ENCODE data around the gene PTPN6.

PTPN6 gene

DNA sequence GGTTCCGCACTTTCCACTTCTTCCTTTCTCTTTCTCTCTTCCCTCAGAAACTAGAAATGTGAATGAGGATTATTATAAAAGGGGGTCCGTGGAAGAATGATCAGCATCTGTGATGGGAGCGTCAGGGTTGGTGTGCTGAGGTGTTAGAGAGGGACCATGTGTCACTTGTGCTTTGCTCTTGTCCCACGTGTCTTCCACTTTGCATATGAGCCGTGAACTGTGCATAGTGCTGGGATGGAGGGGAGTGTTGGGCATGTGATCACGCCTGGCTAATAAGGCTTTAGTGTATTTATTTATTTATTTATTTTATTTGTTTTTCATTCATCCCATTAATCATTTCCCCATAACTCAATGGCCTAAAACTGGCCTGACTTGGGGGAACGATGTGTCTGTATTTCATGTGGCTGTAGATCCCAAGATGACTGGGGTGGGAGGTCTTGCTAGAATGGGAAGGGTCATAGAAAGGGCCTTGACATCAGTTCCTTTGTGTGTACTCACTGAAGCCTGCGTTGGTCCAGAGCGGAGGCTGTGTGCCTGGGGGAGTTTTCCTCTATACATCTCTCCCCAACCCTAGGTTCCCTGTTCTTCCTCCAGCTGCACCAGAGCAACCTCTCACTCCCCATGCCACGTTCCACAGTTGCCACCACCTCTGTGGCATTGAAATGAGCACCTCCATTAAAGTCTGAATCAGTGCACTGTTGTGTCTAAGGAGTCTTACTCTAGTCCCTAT, 28.0 kb upstream of the PTPN6 start:
- no peak for DNase-seq

GRCh38 chr12:6923851-6924250, 27.3 kb upstream of the PTPN6 start:
- DNase-seq, result no peak

DNA sequence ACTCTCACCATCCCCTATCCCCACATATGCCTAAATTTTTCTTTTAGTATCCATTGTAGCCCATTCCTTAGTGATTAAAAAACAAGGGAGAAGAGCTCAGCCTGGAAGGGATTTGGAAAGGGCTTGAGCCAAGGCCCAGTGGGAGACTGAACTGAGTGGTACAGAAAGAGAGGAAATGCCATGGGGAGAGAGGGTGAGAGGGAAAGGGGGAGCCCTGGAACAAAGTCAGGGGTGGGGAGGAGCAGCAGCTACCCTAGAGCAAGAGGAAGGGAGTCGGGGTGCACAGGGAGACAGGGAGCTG, 26.0 kb upstream of the PTPN6 start:
- DNase-seq, result no peak

DNA sequence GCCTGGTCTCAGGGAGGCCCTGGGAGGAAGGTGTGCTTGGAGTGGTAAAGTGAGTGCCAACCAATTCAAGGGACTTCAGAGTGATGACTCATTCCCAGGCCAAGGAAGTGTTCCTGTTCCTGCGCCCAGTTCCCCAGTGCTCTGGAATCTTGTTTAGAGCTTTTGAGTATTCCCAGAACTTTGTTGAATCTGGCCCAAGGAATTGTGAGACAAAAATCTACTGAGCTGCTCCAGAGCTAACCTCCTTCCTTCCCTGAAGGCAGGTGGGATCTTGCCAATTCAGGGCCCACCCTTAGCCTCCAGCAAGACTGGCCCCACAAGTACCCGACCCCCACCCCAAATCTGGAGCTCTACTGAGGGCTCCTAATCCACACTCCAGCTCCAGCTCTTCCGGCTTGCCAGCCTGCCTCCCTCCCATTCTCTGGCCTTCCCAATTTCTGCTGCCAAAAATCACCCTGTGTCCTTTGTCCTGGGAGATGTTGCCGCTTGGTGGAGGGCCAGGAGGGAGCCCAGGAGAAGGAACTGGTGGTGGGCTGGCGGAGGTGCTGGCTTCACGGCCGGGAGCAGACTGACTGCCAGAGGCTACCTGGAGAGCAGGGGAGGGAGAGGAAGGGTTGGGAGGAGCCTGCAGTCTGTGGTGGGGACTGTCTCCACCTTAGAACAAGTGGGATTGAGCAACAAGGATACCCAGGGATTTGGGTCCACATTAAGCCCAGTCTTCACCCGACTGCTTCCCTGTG, 25.4 kb upstream of the PTPN6 start:
- no peak for DNase-seq

- no peak for DNase-seq
Measured at GRCh38 chr12:6927379-6928021, 23.7 kb upstream of the PTPN6 start, which contains the start of gene ATN1. ATN1 (plus strand) TSS chr12:6927959; CDS start chr12:6934002, 6,043 bp downstream.

GRCh38 chr12:6928022-6928702, 23.0 kb upstream of the PTPN6 start:
- no peak for DNase-seq

GRCh38 chr12:6928703-6929407, 22.3 kb upstream of the PTPN6 start:
- DNase-seq, result no peak

DNA sequence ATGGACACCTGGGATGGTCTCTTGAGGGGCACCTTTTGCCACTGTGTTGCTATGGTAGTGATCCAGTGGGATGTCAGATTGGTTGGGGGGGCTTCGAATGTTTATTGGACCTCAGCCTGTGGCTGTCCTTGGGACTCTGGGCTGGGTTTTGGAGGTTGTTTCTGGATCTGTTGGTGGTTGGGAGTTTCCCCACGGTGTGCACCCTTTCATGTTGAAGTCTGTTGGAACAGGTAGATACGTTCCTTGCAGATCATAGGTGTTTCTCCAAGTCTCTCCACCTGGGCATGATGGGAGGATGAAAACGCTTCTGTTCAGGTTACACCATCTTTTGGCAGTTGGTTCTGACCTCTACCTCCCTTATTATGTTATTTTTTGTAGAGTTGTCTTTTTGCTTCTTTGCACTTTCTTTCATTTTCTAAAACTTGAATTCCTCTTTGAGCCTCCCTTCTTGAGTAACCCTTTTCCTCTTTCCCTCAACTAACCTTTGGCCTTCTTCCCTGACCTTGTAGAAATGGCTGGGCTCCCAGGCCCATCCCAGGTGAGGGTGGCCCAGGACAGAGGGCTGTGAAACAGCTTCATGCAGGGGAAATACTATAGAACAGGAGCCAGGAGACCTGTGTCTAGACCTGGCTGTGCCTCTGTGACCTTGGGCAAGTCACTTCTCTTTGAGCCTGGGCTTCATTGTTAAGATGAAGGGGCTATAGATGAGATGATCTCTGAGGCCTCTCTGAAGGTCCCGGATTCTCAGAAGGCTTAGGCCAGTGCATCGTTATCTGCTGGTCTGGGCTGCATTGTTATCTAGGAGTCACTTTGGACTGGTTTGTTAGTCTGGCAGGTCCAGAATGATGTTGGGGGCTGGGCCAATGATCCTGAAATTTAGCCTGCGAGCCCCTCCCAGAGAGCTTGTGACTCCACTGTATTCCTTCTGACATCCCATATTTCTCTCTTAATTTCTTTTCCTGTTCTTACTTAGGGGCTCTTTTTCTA, 21.4 kb upstream of the PTPN6 start:
- DNase-seq, result no peak

DNA sequence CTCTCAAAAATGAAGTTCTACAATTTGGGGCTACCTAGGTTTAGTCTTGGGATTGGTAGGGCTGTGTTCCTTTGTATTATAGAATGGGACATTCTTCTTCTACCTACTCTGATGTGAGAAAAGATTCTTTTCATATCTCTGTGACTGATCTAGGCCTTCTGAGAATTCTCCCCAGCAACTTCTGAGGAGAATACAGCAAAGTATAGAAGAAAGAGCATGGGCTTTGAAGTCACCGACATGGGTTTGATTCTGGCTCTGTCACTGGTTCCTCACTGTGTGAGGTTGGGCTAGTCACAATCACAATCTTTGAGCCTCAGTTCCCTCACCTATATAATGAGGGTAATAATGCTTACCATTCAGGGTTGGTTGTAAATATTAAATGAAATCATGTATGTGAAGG, 18.4 kb upstream of the PTPN6 start:
- no peak for DNase-seq

GRCh38 chr12:6934110-6934509, 17.0 kb upstream of the PTPN6 start:
- no peak for DNase-seq

GRCh38 chr12:6935371-6936193, 15.6 kb upstream of the PTPN6 start:
- DNase-seq, result no peak

- DNase-seq, result no peak
Measured at GRCh38 chr12:6936194-6936635, 14.9 kb upstream of the PTPN6 start.

DNA sequence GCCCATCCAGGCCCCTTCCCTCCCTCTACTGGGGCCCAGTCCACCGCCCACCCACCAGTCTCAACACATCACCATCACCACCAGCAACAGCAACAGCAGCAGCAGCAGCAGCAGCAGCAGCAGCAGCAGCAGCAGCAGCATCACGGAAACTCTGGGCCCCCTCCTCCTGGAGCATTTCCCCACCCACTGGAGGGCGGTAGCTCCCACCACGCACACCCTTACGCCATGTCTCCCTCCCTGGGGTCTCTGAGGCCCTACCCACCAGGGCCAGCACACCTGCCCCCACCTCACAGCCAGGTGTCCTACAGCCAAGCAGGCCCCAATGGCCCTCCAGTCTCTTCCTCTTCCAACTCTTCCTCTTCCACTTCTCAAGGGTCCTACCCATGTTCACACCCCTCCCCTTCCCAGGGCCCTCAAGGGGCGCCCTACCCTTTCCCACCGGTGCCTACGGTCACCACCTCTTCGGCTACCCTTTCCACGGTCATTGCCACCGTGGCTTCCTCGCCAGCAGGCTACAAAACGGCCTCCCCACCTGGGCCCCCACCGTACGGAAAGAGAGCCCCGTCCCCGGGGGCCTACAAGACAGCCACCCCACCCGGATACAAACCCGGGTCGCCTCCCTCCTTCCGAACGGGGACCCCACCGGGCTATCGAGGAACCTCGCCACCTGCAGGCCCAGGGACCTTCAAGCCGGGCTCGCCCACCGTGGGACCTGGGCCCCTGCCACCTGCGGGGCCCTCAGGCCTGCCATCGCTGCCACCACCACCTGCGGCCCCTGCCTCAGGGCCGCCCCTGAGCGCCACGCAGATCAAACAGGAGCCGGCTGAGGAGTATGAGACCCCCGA, 14.3 kb upstream of the PTPN6 start:
- DNase-seq, result no peak

GRCh38 chr12:6937481-6938352, 13.4 kb upstream of the PTPN6 start:
- peak; percentile 65 for DNase-seq

GRCh38 chr12:6938353-6939190, 12.6 kb upstream of the PTPN6 start:
- DNase-seq, result no peak

- no peak for DNase-seq
Measured at GRCh38 chr12:6939191-6939540, 12.0 kb upstream of the PTPN6 start.

- no peak for DNase-seq
Measured at GRCh38 chr12:6941267-6941666, 9.9 kb upstream of the PTPN6 start.

DNA sequence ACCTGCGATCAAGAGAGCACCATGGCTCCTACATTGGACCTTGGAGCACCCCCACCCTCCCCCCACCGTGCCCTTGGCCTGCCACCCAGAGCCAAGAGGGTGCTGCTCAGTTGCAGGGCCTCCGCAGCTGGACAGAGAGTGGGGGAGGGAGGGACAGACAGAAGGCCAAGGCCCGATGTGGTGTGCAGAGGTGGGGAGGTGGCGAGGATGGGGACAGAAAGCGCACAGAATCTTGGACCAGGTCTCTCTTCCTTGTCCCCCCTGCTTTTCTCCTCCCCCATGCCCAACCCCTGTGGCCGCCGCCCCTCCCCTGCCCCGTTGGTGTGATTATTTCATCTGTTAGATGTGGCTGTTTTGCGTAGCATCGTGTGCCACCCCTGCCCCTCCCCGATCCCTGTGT, 9.4 kb upstream of the PTPN6 start:
- DNase-seq, result no peak
